Parathyroid adenoma (tissue), 2 donors: ENCODE results near the gene HPCAL1.

Experiments
- H2AFZ ChIP-seq: fragments of 300-600 bp; sonication (generic); one replicate; pipeline ENCODE4 v1.7.0; 2017; ENCODE audit warnings: antibody characterized with exemption, mild to moderate bottlenecking
- H3K27ac ChIP-seq: fragments of 300-600 bp; sonication (generic); one replicate; pipeline ENCODE4 v1.7.0; 2017
- H3K27me3 ChIP-seq: fragments of 300-600 bp; sonication (generic); one replicate; pipeline ENCODE4 v1.7.0; 2017; ENCODE audit warnings: low read length; ENCODE audit not compliant: control insufficient read depth, insufficient read depth
- H3K36me3 ChIP-seq: fragments of 300-600 bp; sonication (generic); one replicate; pipeline ENCODE4 v1.7.0; 2017; ENCODE audit warnings: low read length; ENCODE audit not compliant: control insufficient read depth, insufficient read depth
- H3K4me1 ChIP-seq: fragments of 300-600 bp; sonication (generic); one replicate; pipeline ENCODE4 v1.7.0; 2017; ENCODE audit warnings: control low read depth
- H3K4me2 ChIP-seq: fragments of 300-600 bp; sonication (generic); one replicate; pipeline ENCODE4 v1.7.0; 2017; ENCODE audit warnings: low read length
- H3K4me3 ChIP-seq: fragments of 300-600 bp; sonication (generic); one replicate; pipeline ENCODE4 v1.7.0; 2017; ENCODE audit warnings: low read depth, low read length
- H3K79me2 ChIP-seq: fragments of 300-600 bp; sonication (generic); one replicate; pipeline ENCODE4 v1.7.0; 2017; ENCODE audit warnings: control low read depth
- H3K9ac ChIP-seq: fragments of 300-600 bp; sonication (generic); one replicate; pipeline ENCODE4 v1.7.0; 2017; ENCODE audit warnings: mild to moderate bottlenecking
- H3K9me3 ChIP-seq: fragments of 300-600 bp; sonication (generic); one replicate; pipeline ENCODE4 v1.7.0; 2017; ENCODE audit warnings: low read length; ENCODE audit not compliant: control insufficient read depth
- CTCF ChIP-seq: fragments of 300-600 bp; sonication (generic); IDR thresholded peaks from one replicate; pipeline ENCODE4 v1.7.0; 2017; ENCODE audit warnings: antibody characterized with exemption, mild to moderate bottlenecking
- donor health status: primary hyperparathyroidism.

The HPCAL1 gene

GRCh38 chr2:10357193-10358169, 54.8 kb downstream of the HPCAL1 start:
- Histone ChIP-seq H3K9me3 (no peaks in the 10 kb centered on the region), H3K79me2 (peaks cover 4% of the 10 kb centered on the region), H3K27ac (no peak overlapping the region), H3K36me3 (no peaks in the 10 kb centered on the region), H3K4me2 (no peak overlapping the region), H2AFZ (no peak overlapping the region), H3K9ac (no peak overlapping the region), H3K4me3 (no peak overlapping the region), H3K4me1 (no peaks in the 10 kb centered on the region), H3K27me3 (no peaks in the 10 kb centered on the region)
- TF ChIP-seq CTCF = no peak

GRCh38 chr2:10359246-10359645, 56.5 kb downstream of the HPCAL1 start:
- Histone ChIP-seq H3K36me3 (no peaks in the 10 kb centered on the region), H3K79me2 (peaks cover 9% of the 10 kb centered on the region), H3K27ac (no peak overlapping the region), H3K4me2 (no peak overlapping the region), H3K27me3 (no peaks in the 10 kb centered on the region), H3K9ac (no peak overlapping the region), H3K4me1 (no peaks in the 10 kb centered on the region), H3K9me3 (no peaks in the 10 kb centered on the region), H3K4me3 (no peak overlapping the region), H2AFZ (no peak overlapping the region)
- TF ChIP-seq CTCF = no peak

- no peaks in the 10 kb centered on the region for H3K27me3 ChIP-seq
- H2AFZ ChIP-seq = no peak overlapping the region
- H3K4me2 ChIP-seq = no peak overlapping the region
- no peak for TF ChIP-seq CTCF
- H3K4me3 ChIP-seq = no peak overlapping the region
- no peak overlapping the region for H3K27ac ChIP-seq
- no peaks in the 10 kb centered on the region for H3K4me1 ChIP-seq
- H3K9ac ChIP-seq = no peak overlapping the region
- H3K36me3 ChIP-seq = no peaks in the 10 kb centered on the region
- H3K9me3 ChIP-seq = no peaks in the 10 kb centered on the region
- peaks cover 9% of the 10 kb centered on the region for H3K79me2 ChIP-seq
Observed at GRCh38 chr2:10359731-10360329, 57.1 kb downstream of the HPCAL1 start.

GRCh38 chr2:10360460-10360849, 57.8 kb downstream of the HPCAL1 start:
- Histone ChIP-seq H3K4me3 (no peak overlapping the region), H3K4me1 (no peaks in the 10 kb centered on the region)

More at GRCh38 chr2:10360460-10360849, 57.8 kb downstream of the HPCAL1 start:
- Histone ChIP-seq H3K79me2 (peaks cover 9% of the 10 kb centered on the region), H3K27ac (no peak overlapping the region), H3K9ac (no peak overlapping the region), H3K4me2 (no peak overlapping the region), H3K9me3 (no peaks in the 10 kb centered on the region), H3K27me3 (no peaks in the 10 kb centered on the region), H3K36me3 (no peaks in the 10 kb centered on the region), H2AFZ (no peak overlapping the region)
- TF ChIP-seq CTCF = no peak
